WTC11 (cell line): ENCODE measurements around the gene IFNGR2.

Experiments
- MAX ChIP-seq: sonication (generic); formaldehyde crosslinking; IDR thresholded peaks from 2 replicates; pipeline ENCODE4 v1.8.0; 2022; ENCODE audit warnings: mild to moderate bottlenecking, missing genetic modification reagents
- NR3C1 ChIP-seq: sonication (generic); formaldehyde crosslinking; conservative IDR thresholded peaks from 2 replicates; pipeline ENCODE4 v1.8.1; 2023; ENCODE audit warnings: low read depth, mild to moderate bottlenecking, missing genetic modification reagents

- TF ChIP-seq MAX (CRISPR knock-in tag): no peak
- no peak for TF ChIP-seq NR3C1
Measured at GRCh38 chr21:33374450-33375096, 28.6 kb upstream of the IFNGR2 start.
